Gastroesophageal sphincter (tissue), 4 donors: ENCODE data around the gene TGIF1. TPM values are rescaled to one million over a fixed set of nuclear protein-coding genes. Genes with fewer than 3 reads are reported as not detected.

Source experiments
- ATAC-seq: fragments of 150-250 bp; one replicate; pipeline ENCODE4 v1.9.1; 2016; ENCODE audit warnings: mild to moderate bottlenecking, moderate library complexity
- H3K27ac ChIP-seq, 4 donors: fragments of 200-600 bp; sonication (generic) in 3 of 4; 1 replicate in 3 of 4; 2 replicates in 1 of 4; pipeline ENCODE4 v1.5.1; 2016 to 2019
- H3K27me3 ChIP-seq: fragments of 200-600 bp; sonication (generic); one replicate; pipeline ENCODE4 v1.5.1; 2019
- H3K36me3 ChIP-seq, 2 donors: fragments of 200-600 bp; sonication (generic); one replicate each; pipeline ENCODE4 v1.5.1; 2019; ENCODE audit warnings: control low read depth in 1 of 2
- H3K4me1 ChIP-seq, 3 donors: fragments of 200-600 bp; sonication (generic); 1 replicate in 2 of 3; 2 replicates in 1 of 3; pipeline ENCODE4 v1.5.1; 2016 to 2019; ENCODE audit warnings: control low read depth in 2 of 3
- H3K4me3 ChIP-seq, 2 donors: fragments of 200-600 bp; sonication (generic); one replicate each; pipeline ENCODE4 v1.5.1; 2019; ENCODE audit warnings: mild to moderate bottlenecking in 1 of 2, moderate library complexity in 1 of 2
- H3K9me3 ChIP-seq, 3 donors: fragments of 200-600 bp; sonication (generic); one replicate each; pipeline ENCODE4 v1.5.1; 2017 to 2019; ENCODE audit warnings: control low read depth in 2 of 3
- EP300 ChIP-seq: sonication (generic); formaldehyde crosslinking; IDR thresholded peaks from one replicate; pipeline ENCODE4 v1.6.1; 2017; ENCODE audit warnings: antibody characterized with exemption, mild to moderate bottlenecking
- POLR2A ChIP-seq, 2 donors: fragments of 450-650 bp; IDR thresholded peaks; one replicate each; pipeline ENCODE4 v1.6.1; 2017; ENCODE audit warnings: antibody characterized with exemption in 2 of 2, mild to moderate bottlenecking in 2 of 2, moderate library complexity in 1 of 2
- POLR2AphosphoS5 ChIP-seq: sonication (generic); formaldehyde crosslinking; IDR thresholded peaks from one replicate; pipeline ENCODE4 v1.6.1; 2017; ENCODE audit warnings: antibody characterized with exemption
- WGBS, 2 donors: methylation state at CpG; one replicate each; pipeline ENCODE4 v1.1.5; 2018; ENCODE audit warnings: low coverage in 1 of 2; 5-methylcytosine and 5-hydroxymethylcytosine counted together
- total RNA-seq, 4 donors: library from RNA; depleted of rRNA; stranded (reverse); fragments of >200 nt; gene quantifications; one replicate each; pipeline ENCODE4 v1.1.0, GENCODE V29; 2016
- TF ChIP-seq, protein P1 (sequence below), 4 experiments: fragments of 200-600 bp in 2 of 4; fragments of 450-650 bp in 2 of 4; sonication (generic) in 1 of 4; IDR thresholded peaks; one replicate each; pipeline ENCODE4 v1.5.1; 2017 to 2019; ENCODE audit warnings: antibody characterized with exemption in 4 of 4, mild to moderate bottlenecking in 2 of 4, moderate library complexity in 2 of 4

The TGIF1 gene
- total RNA-seq = 10 to 100 TPM; 55.5 to 95.8 (median 77.0) TPM

DNA sequence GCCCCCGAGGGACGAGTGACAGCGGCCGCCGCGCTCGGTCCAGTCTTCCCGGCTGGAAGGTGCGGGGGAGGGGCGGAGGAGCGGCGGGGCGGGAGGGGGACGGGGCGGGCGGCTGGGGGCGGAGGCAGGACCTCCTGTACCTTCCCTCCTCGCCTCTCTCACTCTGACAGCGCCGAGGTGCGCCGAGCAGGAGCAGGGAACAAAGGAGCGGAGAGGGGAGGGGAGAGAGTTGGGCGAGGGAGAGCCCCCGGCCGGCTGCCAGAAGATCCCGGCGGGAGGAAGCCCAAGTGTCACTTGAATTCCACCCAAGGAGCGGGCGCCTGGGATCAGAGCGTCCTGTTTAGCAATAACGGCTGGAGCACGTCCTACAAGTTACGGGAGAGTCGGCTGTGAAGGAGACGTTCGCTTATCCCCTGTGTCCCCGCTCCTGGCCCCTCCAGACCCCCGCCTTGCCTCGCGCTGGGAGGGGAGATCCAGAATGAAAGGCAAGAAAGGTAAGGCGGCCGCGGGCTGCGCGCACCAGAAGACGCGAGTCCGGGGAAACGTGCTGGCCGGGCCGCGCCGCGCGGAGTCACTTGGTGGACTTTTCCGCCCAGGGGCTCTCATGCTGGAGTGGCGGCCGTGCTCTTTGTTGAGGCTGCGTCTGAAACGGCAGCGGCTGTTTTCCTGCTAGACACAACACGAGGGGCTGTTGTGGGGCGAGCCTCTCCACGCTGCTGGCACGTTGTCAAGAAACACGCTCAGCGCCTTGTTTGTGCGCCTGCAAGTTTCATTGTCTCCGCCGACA is at the start of gene TGIF1:
Gene TGIF1 (plus strand): TSS at position 161 of the 787 bp plus-strand sequence. CDS start 318 bp downstream, at position 479.
- H3K36me3 ChIP-seq = no peaks in the 10 kb centered on the region
- TF ChIP-seq EP300 = no peak
- TF ChIP-seq POLR2A (IDR thresholded peaks at IDR 0.05) = peak; percentile 68 to 79
- TF ChIP-seq POLR2AphosphoS5 = peak; percentile 94
- TF ChIP-seq, protein P1, sequence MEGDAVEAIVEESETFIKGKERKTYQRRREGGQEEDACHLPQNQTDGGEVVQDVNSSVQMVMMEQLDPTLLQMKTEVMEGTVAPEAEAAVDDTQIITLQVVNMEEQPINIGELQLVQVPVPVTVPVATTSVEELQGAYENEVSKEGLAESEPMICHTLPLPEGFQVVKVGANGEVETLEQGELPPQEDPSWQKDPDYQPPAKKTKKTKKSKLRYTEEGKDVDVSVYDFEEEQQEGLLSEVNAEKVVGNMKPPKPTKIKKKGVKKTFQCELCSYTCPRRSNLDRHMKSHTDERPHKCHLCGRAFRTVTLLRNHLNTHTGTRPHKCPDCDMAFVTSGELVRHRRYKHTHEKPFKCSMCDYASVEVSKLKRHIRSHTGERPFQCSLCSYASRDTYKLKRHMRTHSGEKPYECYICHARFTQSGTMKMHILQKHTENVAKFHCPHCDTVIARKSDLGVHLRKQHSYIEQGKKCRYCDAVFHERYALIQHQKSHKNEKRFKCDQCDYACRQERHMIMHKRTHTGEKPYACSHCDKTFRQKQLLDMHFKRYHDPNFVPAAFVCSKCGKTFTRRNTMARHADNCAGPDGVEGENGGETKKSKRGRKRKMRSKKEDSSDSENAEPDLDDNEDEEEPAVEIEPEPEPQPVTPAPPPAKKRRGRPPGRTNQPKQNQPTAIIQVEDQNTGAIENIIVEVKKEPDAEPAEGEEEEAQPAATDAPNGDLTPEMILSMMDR (IDR thresholded peaks at IDR 0.05) = no peak
- WGBS, 2 donors = 0% methylated on average over 2 of the region's 71 CpGs; no CpG with 5 or more reads in 1 of the 2 donors
- peak; percentile 47 for ATAC-seq
- H3K4me3 ChIP-seq = peak within 1 kb of the TSS; percentile 73 to 90
- H3K4me1 ChIP-seq = peaks cover 4 to 45% (median 13%) of the 10 kb centered on the region in 3 donors
- H3K27ac ChIP-seq = peak within 1 kb of the TSS; percentile 94 to 99 (median 99)
- H3K9me3 ChIP-seq = no peaks in the 10 kb centered on the region
- H3K27me3 ChIP-seq = no peaks in the 10 kb centered on the region

DNA sequence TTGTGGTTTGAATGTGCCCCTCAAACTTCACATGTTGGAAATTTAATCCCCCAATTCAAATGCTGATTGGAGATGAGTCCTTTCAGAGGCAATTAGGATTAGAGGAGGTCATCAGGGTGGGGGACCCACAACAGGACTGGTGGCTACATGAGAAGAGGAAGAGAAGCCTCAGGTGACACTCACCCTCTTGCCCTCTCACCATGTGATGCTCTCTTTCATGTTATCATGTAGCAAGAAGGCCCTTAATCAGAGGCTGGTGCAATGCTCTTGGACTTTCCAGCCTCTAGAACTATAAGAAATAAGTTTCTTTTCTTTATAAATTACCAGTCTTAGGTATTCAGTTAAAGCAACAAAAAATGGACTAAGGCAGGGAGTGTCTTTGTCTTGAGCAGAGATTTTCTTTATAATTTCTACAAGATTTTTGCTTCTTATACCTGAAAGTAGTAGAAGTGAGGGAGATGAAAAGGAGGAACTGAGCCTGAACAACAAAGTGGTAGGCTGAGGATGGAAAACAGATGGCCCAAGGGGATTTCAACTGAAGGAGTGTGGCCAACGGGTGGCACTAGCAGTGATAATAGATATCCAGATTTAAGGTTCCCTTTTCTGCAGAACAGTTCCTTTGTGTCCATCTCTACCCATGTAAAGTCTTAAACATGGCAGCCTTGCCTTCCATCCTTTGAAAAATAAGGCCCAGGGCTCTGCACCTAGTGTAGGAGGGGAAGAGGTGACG is 49.2 kb upstream of the TGIF1 start:
- 60 to 78% methylated on average over 1 to 2 of the region's 2 CpGs for WGBS, 2 donors
- ATAC-seq = no peak

DNA sequence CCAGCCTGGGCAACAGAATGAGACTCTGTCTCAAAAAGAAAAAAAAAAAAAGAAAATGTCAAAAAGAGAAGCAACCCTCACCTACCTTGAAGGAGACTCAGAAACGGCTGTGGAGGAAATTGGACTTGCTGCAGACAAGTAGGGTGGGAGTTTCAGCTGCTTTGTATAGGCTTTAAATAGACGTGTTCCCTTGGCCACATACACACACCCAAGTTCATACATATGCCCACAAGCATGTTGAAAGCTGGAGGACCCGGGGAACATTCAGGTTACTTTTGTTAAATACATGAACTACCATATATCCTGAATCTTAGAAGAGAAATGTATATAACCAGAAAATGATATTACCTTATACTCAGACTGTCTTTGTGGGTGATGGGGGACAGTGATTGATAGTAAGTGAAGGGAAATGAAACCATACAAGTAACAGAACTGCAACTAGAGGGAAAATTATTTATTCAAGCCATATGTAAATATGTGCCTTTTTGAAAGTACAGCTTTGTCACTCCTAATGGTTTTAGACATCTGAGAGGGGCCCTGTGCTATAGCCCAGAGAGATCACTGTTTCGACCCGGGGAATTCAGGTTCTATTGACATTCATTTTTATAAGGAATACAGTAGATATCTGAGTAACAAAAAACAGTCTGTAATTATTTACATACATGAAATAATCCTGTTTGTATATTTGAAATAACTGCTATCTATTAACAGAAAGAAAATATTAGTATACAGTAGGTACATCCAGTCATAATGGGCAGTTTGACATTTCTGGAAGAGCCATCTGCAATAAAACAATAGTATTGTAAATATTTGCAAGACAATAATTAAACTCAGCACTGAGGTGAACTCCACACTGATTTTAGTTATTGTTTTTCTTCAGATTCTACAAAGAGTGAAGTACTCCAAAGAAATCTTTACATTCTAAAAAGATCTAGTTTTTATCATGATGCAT is 48.0 kb upstream of the TGIF1 start:
- ATAC-seq = no peak
- H3K4me3 ChIP-seq = no peak overlapping the region
- 67 to 68% methylated on average over 5 of the region's 5 CpGs for WGBS, 2 donors
- no peaks in the 10 kb centered on the region for H3K36me3 ChIP-seq
- no peak for TF ChIP-seq POLR2A (IDR thresholded peaks at IDR 0.05)
- TF ChIP-seq, protein P1 (IDR thresholded peaks at IDR 0.05) = no peak
- TF ChIP-seq EP300 = no peak
- no peak for TF ChIP-seq POLR2AphosphoS5
- H3K9me3 ChIP-seq = peaks cover 0 to 18% (median 0%) of the 10 kb centered on the region in 3 donors
- no peak overlapping the region for H3K27ac ChIP-seq
- H3K4me1 ChIP-seq = no peaks in the 10 kb centered on the region
- no peaks in the 10 kb centered on the region for H3K27me3 ChIP-seq

More for the DNA sequence above, 49.2 kb upstream of the TGIF1 start:
- Histone ChIP-seq H3K27ac (no peak overlapping the region), H3K36me3 (no peaks in the 10 kb centered on the region), H3K4me1 (no peaks in the 10 kb centered on the region), H3K27me3 (no peaks in the 10 kb centered on the region), H3K4me3 (no peak overlapping the region), H3K9me3 (peaks cover 0 to 18% (median 0%) of the 10 kb centered on the region in 3 donors)
- TF ChIP-seq, protein P1 (IDR thresholded peaks at IDR 0.05) = no peak
- TF ChIP-seq EP300 (no peak), POLR2A (IDR thresholded peaks at IDR 0.05) (no peak), POLR2AphosphoS5 (no peak)

DNA sequence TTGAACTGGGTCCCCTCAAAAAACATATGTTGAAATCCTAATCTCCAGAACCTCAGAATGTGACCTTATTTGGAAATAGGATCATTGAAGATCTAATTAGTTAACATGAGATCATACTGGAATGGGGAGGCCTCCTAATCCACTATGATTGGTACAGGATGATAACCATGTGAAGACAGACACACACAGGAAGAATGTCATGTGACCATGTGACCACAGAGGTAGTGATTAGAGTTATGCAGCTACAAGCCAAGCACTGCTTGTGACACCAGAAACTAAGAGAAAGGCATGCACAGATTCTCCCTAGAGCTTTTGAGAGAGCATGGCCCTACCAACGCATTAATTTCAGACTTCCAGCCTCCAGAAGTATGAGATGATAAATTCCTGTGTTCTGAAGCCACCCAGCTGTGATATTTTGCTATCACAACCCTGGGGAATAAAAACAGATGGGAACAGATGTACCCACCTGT is 47.0 kb upstream of the TGIF1 start:
- no peaks in the 10 kb centered on the region for H3K4me1 ChIP-seq
- no peak overlapping the region for H3K27ac ChIP-seq
- TF ChIP-seq, protein P1 (IDR thresholded peaks at IDR 0.05) = no peak
- TF ChIP-seq POLR2A (IDR thresholded peaks at IDR 0.05) (no peak), POLR2AphosphoS5 (no peak), EP300 (no peak)
- WGBS, 2 donors = 40 to 50% methylated on average over 1 of the region's 1 CpG
- H3K4me3 ChIP-seq = no peak overlapping the region
- no peaks in the 10 kb centered on the region for H3K27me3 ChIP-seq
- H3K36me3 ChIP-seq = no peaks in the 10 kb centered on the region
- ATAC-seq = no peak
- H3K9me3 ChIP-seq = peaks cover 0 to 18% (median 0%) of the 10 kb centered on the region in 3 donors
